Stimulated activated naive CD8-positive, alpha-beta T cell treated with anti-CD3 and anti-CD28 coated beads, Interleukin-15, amount 100 ng/mL, for 72 hours (primary cell): ENCODE results near the gene ACOXL.
A peak's percentile ranks its signal among the peaks of the same experiment; 100 is the strongest.

Source experiments
- ATAC-seq: fragments of 150-1000 bp; cut with Tn5 transposase; 2 replicates; pipeline ENCODE4 v1.10.0; 2021; ENCODE audit warnings: mild to moderate bottlenecking, moderate library complexity
- DNase-seq, 2 donors: peaks; one replicate each; pipeline ENCODE4 v3.0.0; 2021 to 2022
- H3K27ac Mint-ChIP-seq, 2 donors: one replicate each; pipeline ENCODE4 v1.8.0; 2022; ENCODE audit warnings: mild to moderate bottlenecking in 2 of 2, mixed read lengths in 2 of 2, moderate library complexity in 2 of 2
- H3K27me3 Mint-ChIP-seq: one replicate; pipeline ENCODE4 v1.8.0; 2022; ENCODE audit warnings: mixed read lengths
- H3K4me1 Mint-ChIP-seq: one replicate; pipeline ENCODE4 v1.8.0; 2022; ENCODE audit warnings: mild to moderate bottlenecking, mixed read lengths
- H3K4me3 Mint-ChIP-seq, 2 donors: one replicate each; pipeline ENCODE4 v1.8.0; 2022; ENCODE audit warnings: mild to moderate bottlenecking in 2 of 2, mixed read lengths in 2 of 2, moderate library complexity in 1 of 2
- H3K9me3 Mint-ChIP-seq, 2 donors: one replicate each; pipeline ENCODE4 v1.8.0; 2022; ENCODE audit warnings: mixed read lengths in 2 of 2

The ACOXL gene

DNA sequence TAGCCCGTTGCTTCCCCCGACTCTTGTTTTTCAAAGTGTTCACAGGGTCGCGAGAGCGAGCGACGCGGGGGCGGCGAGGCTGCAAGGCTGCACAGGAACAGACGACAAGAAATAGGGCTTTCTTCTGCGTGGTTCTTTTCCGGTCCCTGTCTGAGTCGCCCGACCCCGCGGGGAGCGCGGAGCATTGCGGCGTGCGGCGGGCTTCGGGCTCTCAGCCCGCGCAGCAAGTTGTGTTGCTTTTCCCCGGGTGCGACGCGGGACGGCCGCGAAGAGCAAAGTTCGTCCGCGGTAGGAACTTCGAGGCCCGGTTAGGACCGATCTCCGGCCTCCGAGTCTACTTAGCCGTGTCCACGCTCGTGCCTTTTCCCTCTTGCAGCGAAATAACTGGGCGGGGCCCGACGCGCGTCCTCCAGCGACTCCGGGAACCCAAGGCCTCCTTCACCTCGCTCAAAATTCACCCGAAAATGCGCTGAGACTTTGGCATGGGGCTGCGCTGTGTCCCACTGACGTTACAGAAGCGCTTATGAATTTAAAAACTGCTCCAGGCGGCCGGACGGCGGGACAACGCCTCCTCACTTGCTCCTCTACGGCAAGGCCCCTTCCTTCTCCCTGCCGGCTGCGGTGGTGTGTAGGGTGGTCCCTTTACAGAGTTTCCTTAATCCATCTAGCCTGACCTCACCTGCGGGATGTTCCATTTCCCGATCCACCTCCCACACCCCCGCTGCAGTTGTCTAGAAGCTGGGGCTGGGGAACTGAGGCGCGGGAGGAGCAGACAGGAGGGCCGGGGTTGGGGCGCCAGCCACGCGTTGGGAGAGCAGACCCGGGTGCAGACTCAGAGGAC, 386.8 kb downstream of the ACOXL start:
- Mint-ChIP-seq H3K4me3 (peak overlapping the region; percentile 86 to 88), H3K27ac (peak overlapping the region; percentile 30 to 90), H3K9me3 (no peaks in the 10 kb centered on the region), H3K4me1 (peaks cover 68% of the 10 kb centered on the region), H3K27me3 (peaks cover 40% of the 10 kb centered on the region)
- DNase-seq (peak; percentile 39 to 53), ATAC-seq (no peak)

DNA sequence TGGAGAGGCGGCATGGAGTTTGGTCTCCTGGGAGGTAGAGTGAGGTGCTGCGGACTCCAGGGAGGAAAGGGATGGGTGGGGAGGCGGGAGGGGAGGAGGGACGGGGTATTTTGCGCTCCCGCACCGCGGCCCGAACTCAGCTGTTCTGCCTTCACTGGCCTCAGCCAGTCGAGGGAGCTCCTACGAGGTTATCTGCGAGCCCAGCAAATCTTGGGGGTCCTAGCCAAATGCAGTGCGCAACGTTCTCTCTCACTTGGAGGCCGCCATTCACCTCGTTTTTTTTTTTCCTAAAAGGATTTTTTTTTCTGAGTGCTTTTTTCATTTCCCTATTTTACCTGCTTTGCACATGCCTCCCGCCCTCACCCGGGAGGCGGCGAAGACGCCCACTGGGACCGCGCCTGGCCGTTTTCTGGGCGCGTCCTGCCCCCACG, 387.5 kb downstream of the ACOXL start:
- ATAC-seq (no peak), DNase-seq (no peak)
- peak overlapping the region; percentile 86 to 88 for H3K4me3 Mint-ChIP-seq
- peaks cover 68% of the 10 kb centered on the region for H3K4me1 Mint-ChIP-seq
- peak overlapping the region; percentile 81 to 90 for H3K27ac Mint-ChIP-seq
- H3K27me3 Mint-ChIP-seq = peaks cover 35% of the 10 kb centered on the region
- no peaks in the 10 kb centered on the region for H3K9me3 Mint-ChIP-seq

GRCh38 chr2:111120253-111121027, 388.1 kb downstream of the ACOXL start, which contains the start of gene BCL2L11:
Gene BCL2L11 (plus strand): TSS chr2:111120914. CDS start chr2:111123746, 2,832 bp downstream.
- ATAC-seq = peak; percentile 64
- peak within 1 kb of the TSS; percentile 91 to 97 for H3K4me3 Mint-ChIP-seq
- H3K9me3 Mint-ChIP-seq = no peaks in the 10 kb centered on the region
- DNase-seq = peak; percentile 94 to 97
- peak within 1 kb of the TSS; percentile 86 to 96 for H3K27ac Mint-ChIP-seq
- peaks cover 35% of the 10 kb centered on the region for H3K27me3 Mint-ChIP-seq
- H3K4me1 Mint-ChIP-seq = peaks cover 65% of the 10 kb centered on the region

DNA sequence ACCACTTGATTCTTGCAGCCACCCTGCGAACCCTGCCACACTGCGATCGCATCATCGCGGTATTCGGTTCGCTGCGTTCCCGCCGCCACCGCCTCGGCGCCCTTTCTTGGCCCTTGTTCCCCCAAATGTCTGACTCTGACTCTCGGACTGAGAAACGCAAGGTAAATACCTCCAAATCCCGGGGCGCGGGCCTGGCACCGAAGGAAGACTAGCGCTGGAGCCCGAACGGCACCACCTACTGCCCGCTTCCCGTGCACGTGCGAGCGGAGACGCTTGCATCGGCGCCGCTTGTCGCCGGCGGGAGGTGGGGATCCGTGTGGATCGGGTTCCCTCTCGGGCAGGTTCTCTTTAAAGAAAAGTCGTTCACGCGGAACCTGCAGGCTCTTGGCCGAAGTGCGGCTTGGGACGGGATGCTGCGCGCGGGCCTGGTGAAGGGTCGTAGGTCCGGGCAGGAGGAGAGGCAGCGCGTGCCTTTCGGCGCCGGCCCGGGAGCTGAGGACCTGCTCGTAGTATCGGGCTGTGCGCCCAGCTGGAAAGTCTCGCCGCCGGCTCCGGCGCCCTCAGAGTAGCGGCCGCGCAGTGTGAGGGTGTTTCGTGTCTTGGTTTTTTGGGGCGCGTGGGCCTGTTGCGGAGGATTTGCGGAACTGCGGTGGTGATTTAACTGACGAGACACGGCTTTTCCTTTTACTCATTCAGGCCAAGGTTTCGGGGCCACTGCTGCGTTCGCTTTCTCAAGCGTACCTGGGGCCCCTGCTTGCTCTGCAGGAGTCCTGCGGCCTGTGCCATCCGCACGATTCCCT, 388.9 kb downstream of the ACOXL start:
- Mint-ChIP-seq H3K4me3 (peak overlapping the region; percentile 91 to 97), H3K9me3 (no peaks in the 10 kb centered on the region), H3K4me1 (peaks cover 61% of the 10 kb centered on the region), H3K27me3 (peaks cover 35% of the 10 kb centered on the region), H3K27ac (peak overlapping the region; percentile 86 to 96)
- DNase-seq (peak; percentile 65 to 67), ATAC-seq (peak; percentile 7)

- Mint-ChIP-seq H3K9me3 (no peaks in the 10 kb centered on the region), H3K4me3 (peak overlapping the region; percentile 91 to 97), H3K27me3 (peaks cover 33% of the 10 kb centered on the region)
Measured at GRCh38 chr2:111121828-111122630, 389.7 kb downstream of the ACOXL start.

GRCh38 chr2:111122631-111123421, 390.5 kb downstream of the ACOXL start:
- peaks cover 25% of the 10 kb centered on the region for H3K27me3 Mint-ChIP-seq
- peak overlapping the region in 1 of 2 donors; percentile 59 for H3K27ac Mint-ChIP-seq
- DNase-seq (peak; percentile 34 to 36), ATAC-seq (no peak)
- H3K4me3 Mint-ChIP-seq = peak overlapping the region; percentile 91 to 97
- H3K9me3 Mint-ChIP-seq = no peaks in the 10 kb centered on the region
- H3K4me1 Mint-ChIP-seq = peaks cover 59% of the 10 kb centered on the region

More at GRCh38 chr2:111121828-111122630, 389.7 kb downstream of the ACOXL start:
- H3K27ac Mint-ChIP-seq = peak overlapping the region; percentile 47 to 96
- peaks cover 61% of the 10 kb centered on the region for H3K4me1 Mint-ChIP-seq
- DNase-seq (peak; percentile 81 to 85), ATAC-seq (peak; percentile 51)

- Mint-ChIP-seq H3K9me3 (no peaks in the 10 kb centered on the region), H3K27ac (no peak overlapping the region), H3K4me3 (peak overlapping the region; percentile 18 to 85), H3K27me3 (peaks cover 16% of the 10 kb centered on the region), H3K4me1 (peaks cover 57% of the 10 kb centered on the region)
- no peak for DNase-seq
- no peak for ATAC-seq
Measured at GRCh38 chr2:111123751-111124150, 391.4 kb downstream of the ACOXL start.

- Mint-ChIP-seq H3K27ac (no peak overlapping the region), H3K27me3 (no peaks in the 10 kb centered on the region), H3K4me3 (no peak overlapping the region), H3K9me3 (no peaks in the 10 kb centered on the region), H3K4me1 (peaks cover 55% of the 10 kb centered on the region)
- ATAC-seq (no peak), DNase-seq (no peak)
Measured at GRCh38 chr2:111126581-111126980, 394.2 kb downstream of the ACOXL start.

DNA sequence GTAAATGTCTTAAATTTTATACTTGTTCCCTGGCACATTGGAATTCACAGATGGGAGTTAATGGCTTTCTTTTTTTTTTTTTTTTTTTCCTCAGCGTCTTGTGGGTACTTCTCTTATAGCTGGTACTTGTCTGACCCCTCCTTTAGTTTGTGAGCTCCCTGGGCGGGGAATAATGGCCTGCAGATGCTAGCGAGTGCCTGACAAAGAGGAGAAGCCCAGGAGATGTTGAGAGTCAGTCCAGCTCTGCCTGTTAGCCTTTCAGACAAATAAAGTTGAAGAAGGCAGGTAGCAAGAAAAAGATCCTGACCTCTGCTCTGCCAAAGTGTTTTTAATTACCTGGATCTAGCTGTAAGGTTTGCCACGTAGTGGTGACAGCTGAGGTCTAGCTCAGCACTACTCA, 395.0 kb downstream of the ACOXL start:
- no peaks in the 10 kb centered on the region for H3K27me3 Mint-ChIP-seq
- no peak overlapping the region for H3K27ac Mint-ChIP-seq
- H3K4me1 Mint-ChIP-seq = peaks cover 56% of the 10 kb centered on the region
- H3K9me3 Mint-ChIP-seq = no peaks in the 10 kb centered on the region
- H3K4me3 Mint-ChIP-seq = no peak overlapping the region
- DNase-seq = no peak
- ATAC-seq = no peak

GRCh38 chr2:111128096-111128495, 395.7 kb downstream of the ACOXL start:
- Mint-ChIP-seq H3K9me3 (no peaks in the 10 kb centered on the region), H3K4me3 (no peak overlapping the region), H3K4me1 (peaks cover 54% of the 10 kb centered on the region), H3K27ac (no peak overlapping the region), H3K27me3 (no peaks in the 10 kb centered on the region)
- DNase-seq = no peak
- no peak for ATAC-seq

DNA sequence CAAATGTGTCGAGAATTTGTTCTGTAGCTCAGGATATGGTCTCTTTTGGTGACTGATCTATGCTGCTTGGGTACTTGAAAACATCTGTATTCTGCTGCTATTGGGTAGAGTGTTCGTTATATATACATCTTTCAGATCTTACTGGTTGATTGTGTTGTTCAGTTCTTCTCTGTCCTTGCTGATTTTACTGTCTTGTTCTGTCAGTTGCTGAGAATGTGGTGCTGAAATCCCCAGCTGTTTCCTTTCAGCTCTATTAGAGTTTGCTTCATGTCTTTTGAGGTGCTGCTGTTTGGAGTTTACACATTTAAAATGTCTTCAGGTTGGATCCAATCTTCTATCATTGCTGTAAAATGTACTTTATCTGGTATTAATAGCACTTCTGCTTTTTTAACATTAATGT, 401.2 kb downstream of the ACOXL start:
- Mint-ChIP-seq H3K4me3 (peak overlapping the region in 1 of 2 donors; percentile 1), H3K4me1 (peaks cover 61% of the 10 kb centered on the region), H3K27me3 (no peaks in the 10 kb centered on the region), H3K9me3 (no peaks in the 10 kb centered on the region), H3K27ac (no peak overlapping the region)
- ATAC-seq (no peak), DNase-seq (no peak)

- peaks cover 57% of the 10 kb centered on the region for H3K4me1 Mint-ChIP-seq
- H3K9me3 Mint-ChIP-seq = no peaks in the 10 kb centered on the region
Measured at GRCh38 chr2:111134055-111134454, 401.7 kb downstream of the ACOXL start.

GRCh38 chr2:111135237-111135909, 403.0 kb downstream of the ACOXL start:
- H3K27me3 Mint-ChIP-seq = no peaks in the 10 kb centered on the region

More at GRCh38 chr2:111134055-111134454, 401.7 kb downstream of the ACOXL start:
- no peak for DNase-seq
- Mint-ChIP-seq H3K4me3 (no peak overlapping the region), H3K27ac (no peak overlapping the region), H3K27me3 (no peaks in the 10 kb centered on the region)
- no peak for ATAC-seq

More at GRCh38 chr2:111135237-111135909, 403.0 kb downstream of the ACOXL start:
- Mint-ChIP-seq H3K4me1 (peaks cover 56% of the 10 kb centered on the region), H3K9me3 (no peaks in the 10 kb centered on the region), H3K4me3 (no peak overlapping the region), H3K27ac (no peak overlapping the region)
- ATAC-seq (no peak), DNase-seq (no peak)
